Upper lobe of left lung (tissue), 6 donors: ENCODE data around the gene BEST1. TPM values are rescaled to one million over a fixed set of nuclear protein-coding genes. Genes with fewer than 3 reads are reported as not detected.

Experiments
- ATAC-seq, 2 donors: fragments of 200-7000 bp; cut with Tn5 transposase; one replicate each; pipeline ENCODE4 v1.9.1; 2022; ENCODE audit warnings: mild to moderate bottlenecking in 2 of 2, moderate library complexity in 2 of 2; ENCODE audit not compliant: low FRiP score in 2 of 2
- DNase-seq, 2 donors: peaks; one replicate each; pipeline ENCODE4 v3.0.0-alpha.2; 2019 to 2020
- H3K27ac ChIP-seq, 4 donors: fragments of 200-600 bp; sonication (generic); one replicate each; pipeline ENCODE4 v1.5.1; 2016 to 2019
- H3K27me3 ChIP-seq, 4 donors: fragments of 200-600 bp; sonication (generic); one replicate each; pipeline ENCODE4 v1.5.1; 2017 to 2019
- H3K36me3 ChIP-seq, 4 donors: fragments of 200-600 bp; sonication (generic); one replicate each; pipeline ENCODE4 v1.5.1; 2016 to 2019
- H3K4me1 ChIP-seq, 4 donors: fragments of 200-600 bp; sonication (generic); one replicate each; pipeline ENCODE4 v1.5.1; 2018 to 2019
- H3K4me3 ChIP-seq, 4 donors: fragments of 200-600 bp; sonication (generic); one replicate each; pipeline ENCODE4 v1.5.1; 2017 to 2019; ENCODE audit warnings: mild to moderate bottlenecking in 2 of 4, moderate library complexity in 1 of 4
- H3K9me3 ChIP-seq, 4 donors: fragments of 200-600 bp; sonication (generic); one replicate each; pipeline ENCODE4 v1.5.1; 2018 to 2019
- EP300 ChIP-seq, 4 donors: sonication (generic); formaldehyde crosslinking; IDR thresholded peaks; one replicate each; pipeline ENCODE4 v1.5.1; 2017; ENCODE audit warnings: antibody characterized with exemption in 4 of 4, control low read depth in 2 of 4
- POLR2A ChIP-seq, 4 donors: fragments of 450-650 bp; IDR thresholded peaks; one replicate each; pipeline ENCODE4 v1.5.1; 2016 to 2017; ENCODE audit warnings: antibody characterized with exemption in 4 of 4, mild to moderate bottlenecking in 2 of 4
- POLR2AphosphoS5 ChIP-seq, 2 donors: sonication (generic); formaldehyde crosslinking; IDR thresholded peaks; one replicate each; pipeline ENCODE4 v1.5.1; 2017; ENCODE audit warnings: antibody characterized with exemption in 2 of 2
- WGBS, 2 donors: methylation state at CpG; one replicate each; pipeline ENCODE4 v1.1.5; 2017 to 2018; 5-methylcytosine and 5-hydroxymethylcytosine counted together
- small RNA-seq, 4 donors: library from RNA; depleted of rRNA; stranded (forward); fragments of <200 nt; gene quantifications; one replicate each; pipeline ENCODE3, GENCODE V24; 2016
- total RNA-seq, 6 donors: library from RNA; depleted of rRNA in 4 of 6; stranded (reverse); fragments of >200 nt in 4 of 6; gene quantifications; one replicate each; pipeline versions ENCODE4 v1.1.0 to v1.2.1, GENCODE V29; 2016 to 2021
- TF ChIP-seq, protein P1 (sequence below), 6 experiments: fragments of 450-650 bp in 4 of 6; fragments of 200-600 bp in 2 of 6; sonication (generic) in 2 of 6; IDR thresholded peaks; one replicate each; pipeline ENCODE4 v1.5.1; 2016 to 2019; ENCODE audit warnings: antibody characterized with exemption in 6 of 6
- donor health status: DM: no; HTN: no; CAD: no; lungs with moderate emphysema.
- donor health status: DM: no; HTN: yes; CAD: no; lungs with severe emphysema.

BEST1 gene
- total RNA-seq, 6 donors from 2014 or later: 6.5 to 18.9 (median 10.4) TPM

DNA sequence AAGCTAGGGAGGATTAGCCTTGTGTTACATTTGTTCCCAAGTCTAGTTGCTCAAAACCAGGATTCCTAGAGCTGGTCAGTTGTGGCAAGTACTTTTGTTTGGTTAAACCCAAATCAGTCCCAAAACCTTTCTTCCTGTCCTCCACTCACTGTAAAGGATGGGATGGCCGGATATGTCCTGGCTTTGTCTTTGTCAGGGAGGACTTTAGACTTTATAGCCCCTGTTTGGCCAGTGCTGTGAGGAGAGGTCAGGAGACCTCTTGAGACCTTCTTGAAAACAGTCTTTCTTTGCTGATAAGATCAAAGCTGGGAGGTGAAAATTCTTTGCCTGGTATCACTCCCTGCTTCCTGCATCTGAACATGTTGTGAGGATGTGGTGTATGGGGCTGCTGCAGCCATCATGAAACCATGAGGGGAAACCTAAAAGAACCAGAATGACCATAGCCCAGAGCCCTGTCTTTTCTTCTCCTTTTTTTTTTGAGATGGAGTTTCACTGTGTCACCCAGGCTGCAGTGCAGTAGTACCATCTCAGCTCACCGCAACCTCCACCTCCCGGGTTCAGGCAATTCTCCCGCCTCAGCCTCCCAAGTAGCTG, 60.9 kb downstream of the BEST1 start:
- Histone ChIP-seq H3K27ac (no peak overlapping the region), H3K27me3 (no peaks in the 10 kb centered on the region), H3K4me3 (no peak overlapping the region), H3K4me1 (peaks cover 0 to 2% (median 0%) of the 10 kb centered on the region in 4 donors), H3K36me3 (no peaks in the 10 kb centered on the region), H3K9me3 (no peaks in the 10 kb centered on the region)
- DNase-seq: no peak
- WGBS, 2 donors: 94 to 96% methylated on average over 4 of the region's 4 CpGs
- TF ChIP-seq POLR2A (IDR thresholded peaks at IDR 0.05) (no peak), POLR2AphosphoS5 (IDR thresholded peaks at IDR 0.05) (no peak), EP300 (IDR thresholded peaks at IDR 0.05) (no peak)
- TF ChIP-seq, protein P1, sequence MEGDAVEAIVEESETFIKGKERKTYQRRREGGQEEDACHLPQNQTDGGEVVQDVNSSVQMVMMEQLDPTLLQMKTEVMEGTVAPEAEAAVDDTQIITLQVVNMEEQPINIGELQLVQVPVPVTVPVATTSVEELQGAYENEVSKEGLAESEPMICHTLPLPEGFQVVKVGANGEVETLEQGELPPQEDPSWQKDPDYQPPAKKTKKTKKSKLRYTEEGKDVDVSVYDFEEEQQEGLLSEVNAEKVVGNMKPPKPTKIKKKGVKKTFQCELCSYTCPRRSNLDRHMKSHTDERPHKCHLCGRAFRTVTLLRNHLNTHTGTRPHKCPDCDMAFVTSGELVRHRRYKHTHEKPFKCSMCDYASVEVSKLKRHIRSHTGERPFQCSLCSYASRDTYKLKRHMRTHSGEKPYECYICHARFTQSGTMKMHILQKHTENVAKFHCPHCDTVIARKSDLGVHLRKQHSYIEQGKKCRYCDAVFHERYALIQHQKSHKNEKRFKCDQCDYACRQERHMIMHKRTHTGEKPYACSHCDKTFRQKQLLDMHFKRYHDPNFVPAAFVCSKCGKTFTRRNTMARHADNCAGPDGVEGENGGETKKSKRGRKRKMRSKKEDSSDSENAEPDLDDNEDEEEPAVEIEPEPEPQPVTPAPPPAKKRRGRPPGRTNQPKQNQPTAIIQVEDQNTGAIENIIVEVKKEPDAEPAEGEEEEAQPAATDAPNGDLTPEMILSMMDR (IDR thresholded peaks at IDR 0.05): no peak
- ATAC-seq: no peak

DNA sequence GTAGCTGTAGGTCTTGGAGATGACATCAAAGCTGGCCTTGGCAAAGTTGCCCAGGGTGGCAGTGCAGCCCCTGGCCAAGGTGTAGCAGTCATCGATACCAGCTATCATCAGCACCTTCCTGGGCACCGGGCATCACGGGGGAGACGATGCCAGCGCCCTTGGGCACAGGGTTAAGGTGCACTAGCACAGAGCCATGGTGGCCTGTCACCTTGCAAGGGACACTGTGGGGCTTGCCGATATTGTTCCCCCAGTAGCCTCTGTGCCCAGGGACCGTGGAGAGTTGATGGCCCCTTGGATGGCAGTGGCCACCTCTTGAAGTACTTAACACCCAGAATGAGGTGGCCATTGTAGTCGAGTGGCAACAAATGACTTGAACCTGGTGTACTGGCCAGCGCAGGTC, 61.7 kb downstream of the BEST1 start:
- no peak overlapping the region for H3K4me3 ChIP-seq
- no peak for ATAC-seq
- peak in 1 of 2 donors; percentile 47 for DNase-seq
- no peak overlapping the region for H3K27ac ChIP-seq
- 87 to 89% methylated on average over 3 to 9 of the region's 9 CpGs for WGBS, 2 donors
- no peak for TF ChIP-seq POLR2AphosphoS5 (IDR thresholded peaks at IDR 0.05)
- TF ChIP-seq, protein P1 (IDR thresholded peaks at IDR 0.05): no peak
- no peak for TF ChIP-seq EP300 (IDR thresholded peaks at IDR 0.05)
- TF ChIP-seq POLR2A (IDR thresholded peaks at IDR 0.05): no peak
- H3K27me3 ChIP-seq: no peaks in the 10 kb centered on the region
- H3K36me3 ChIP-seq: no peaks in the 10 kb centered on the region
- no peaks in the 10 kb centered on the region for H3K9me3 ChIP-seq
- H3K4me1 ChIP-seq: peaks cover 0 to 2% (median 0%) of the 10 kb centered on the region in 4 donors

DNA sequence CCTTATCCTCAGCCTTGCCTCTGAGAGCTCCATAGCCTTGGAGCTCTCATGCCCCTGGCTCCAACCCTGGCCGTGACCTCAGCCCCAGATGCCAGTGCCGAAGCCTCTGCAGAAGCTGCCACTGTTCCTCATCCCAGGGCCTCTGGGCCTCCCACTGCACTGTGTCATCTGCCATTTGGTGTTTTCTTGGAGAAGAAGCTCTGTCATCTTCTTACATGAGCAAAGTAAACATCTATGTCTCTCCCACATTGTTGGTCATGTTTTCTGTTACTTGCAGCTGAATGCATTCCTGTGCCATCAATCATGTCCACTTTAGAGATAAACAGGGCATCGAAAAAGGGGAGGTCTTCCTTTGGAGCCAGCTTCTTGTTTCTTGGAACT, 62.3 kb downstream of the BEST1 start:
- TF ChIP-seq, protein P1 (IDR thresholded peaks at IDR 0.05): no peak
- no peak for TF ChIP-seq POLR2AphosphoS5 (IDR thresholded peaks at IDR 0.05)
- no peak for TF ChIP-seq EP300 (IDR thresholded peaks at IDR 0.05)
- no peak for TF ChIP-seq POLR2A (IDR thresholded peaks at IDR 0.05)
- Histone ChIP-seq H3K27ac (no peak overlapping the region), H3K4me3 (no peak overlapping the region), H3K27me3 (no peaks in the 10 kb centered on the region), H3K9me3 (no peaks in the 10 kb centered on the region), H3K4me1 (peaks cover 0 to 2% (median 0%) of the 10 kb centered on the region in 4 donors), H3K36me3 (no peaks in the 10 kb centered on the region)
- DNase-seq: no peak
- no peak for ATAC-seq
- 48 to 72% methylated on average over 3 of the region's 3 CpGs for WGBS, 2 donors

DNA sequence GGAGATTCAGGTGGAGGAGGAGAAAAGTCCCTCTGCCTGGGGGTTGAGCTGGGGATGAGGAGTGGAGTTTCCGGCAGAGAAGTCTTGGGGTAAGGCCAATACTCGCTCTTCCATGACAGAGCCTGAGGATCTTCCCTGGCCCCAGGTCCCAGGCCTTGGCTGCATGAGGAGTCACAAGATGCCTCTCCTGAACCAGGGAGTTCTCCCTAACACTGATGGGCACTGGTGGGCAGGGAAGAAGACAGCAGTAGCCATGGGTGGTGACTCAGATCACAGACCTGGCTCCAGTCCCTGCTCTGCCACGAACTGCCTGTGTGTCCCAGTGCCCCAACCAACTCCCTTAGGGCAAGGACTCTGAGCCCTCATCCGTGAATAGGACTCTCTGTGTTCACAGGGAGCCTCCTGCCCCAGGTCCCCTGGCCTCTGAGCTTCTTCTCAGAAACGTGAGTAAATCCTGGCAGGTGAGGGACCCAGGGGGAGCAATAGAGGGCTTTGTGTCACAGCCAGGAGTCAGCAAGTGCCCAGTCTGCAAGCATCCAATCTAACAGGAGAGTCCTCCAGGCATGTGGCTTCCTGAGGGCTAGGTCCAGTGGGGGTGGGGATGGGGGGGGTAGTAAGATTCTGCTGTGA, 62.8 kb downstream of the BEST1 start:
- DNase-seq: no peak

More for the DNA sequence above, 62.8 kb downstream of the BEST1 start:
- no peak for ATAC-seq
- Histone ChIP-seq H3K27ac (no peak overlapping the region), H3K9me3 (no peaks in the 10 kb centered on the region), H3K4me3 (no peak overlapping the region), H3K27me3 (no peaks in the 10 kb centered on the region), H3K4me1 (peaks cover 0 to 2% (median 0%) of the 10 kb centered on the region in 4 donors), H3K36me3 (no peaks in the 10 kb centered on the region)
- no peak for TF ChIP-seq POLR2A (IDR thresholded peaks at IDR 0.05)
- TF ChIP-seq, protein P1 (IDR thresholded peaks at IDR 0.05): no peak
- TF ChIP-seq POLR2AphosphoS5 (IDR thresholded peaks at IDR 0.05): no peak
- TF ChIP-seq EP300 (IDR thresholded peaks at IDR 0.05): no peak
- WGBS, 2 donors: 85 to 90% methylated on average over 4 to 5 of the region's 5 CpGs

Small RNA genes lying within 50 kb of the gene (small RNA-seq; reads per million reads assigned to genes)
- 0 reads per million in 4 donors for gene RNU6-1243P

Other genes starting within 250 kb of the BEST1 start
- 100 to 1,000 TPM in 1 of 6 donors, 10 to 100 TPM in 5; 32.5 to 147 (median 50.7) TPM for gene MYRF, start 197.7 kb upstream of the BEST1 start, total RNA-seq
- 100 to 1,000 TPM in 1 of 6 donors, 10 to 100 TPM in 4, 1 to 10 TPM in 1; 8.4 to 106 (median 34.9) TPM for gene TMEM258, start 157.8 kb upstream of the BEST1 start, total RNA-seq
- 1 to 10 TPM; 6.0 to 9.1 (median 7.0) TPM for gene FEN1, start 157.4 kb upstream of the BEST1 start, total RNA-seq
- 10 to 100 TPM; 38.8 to 63.7 (median 53.2) TPM for gene FADS1, start 133.3 kb upstream of the BEST1 start, total RNA-seq
- gene FADS2, start 122.1 kb upstream of the BEST1 start, total RNA-seq: 10 to 100 TPM; 13.5 to 92.5 (median 50.7) TPM
- 100 to 1,000 TPM in 3 of 6 donors, 10 to 100 TPM in 3; 34.4 to 138 (median 106) TPM for gene FADS3, start 58.8 kb upstream of the BEST1 start, total RNA-seq
- gene RAB3IL1, start 32.8 kb upstream of the BEST1 start, total RNA-seq: 10 to 100 TPM in 3 of 6 donors, 1 to 10 TPM in 3; 4.4 to 20.7 (median 10.0) TPM
- gene FTH1, start 17.3 kb downstream of the BEST1 start, total RNA-seq: 1,000 to 10,000 TPM; 2,996 to 4,693 (median 4,496) TPM
- 10 to 100 TPM; 11.9 to 44.0 (median 19.7) TPM for gene INCENP, start 173.7 kb downstream of the BEST1 start, total RNA-seq
- not detected for gene SCGB1D1, start 239.9 kb downstream of the BEST1 start, total RNA-seq